Measurements from ENCODE around the gene DNAJA2. TPM values are rescaled to one million over a fixed set of nuclear protein-coding genes. Genes with fewer than 3 reads are reported as not detected.
"Not testable (repeated sequence)": the region's sequence is repeated elsewhere in the genome, so short reads cannot be mapped to it uniquely, and the experiment has no call there.

The DNAJA2 gene
- total RNA-seq, 1 donor from 2014 or later: 90.8 TPM

DNA sequence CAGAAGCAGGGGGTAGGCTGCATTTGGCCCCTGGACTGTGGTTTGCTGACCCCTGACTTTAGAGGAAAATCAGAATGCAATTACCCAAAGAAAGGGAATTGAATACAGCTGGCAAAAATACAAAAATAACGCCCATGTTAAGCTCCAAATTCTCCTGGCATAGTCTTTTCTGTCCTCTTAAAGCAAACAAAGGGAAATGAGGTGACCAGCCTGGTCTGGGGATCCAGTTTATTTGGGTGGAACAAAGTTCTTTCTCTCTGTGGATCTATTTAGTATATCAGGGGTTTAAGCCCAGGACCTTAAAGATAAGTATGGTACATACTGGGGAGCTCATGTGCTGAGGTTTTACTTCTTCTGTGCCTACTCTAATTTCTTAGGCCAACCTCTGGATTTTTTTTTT is 23.5 kb downstream of the DNAJA2 start:
- no peak overlapping the region for H3K27ac ChIP-seq (replicated peaks)
- no peaks in the 10 kb centered on the region for H3K9me3 ChIP-seq (replicated peaks)
- no peak for DNase-seq
- no peaks in the 10 kb centered on the region for H3K27me3 ChIP-seq (ENCODE audit: low read depth)
- no peaks in the 10 kb centered on the region for H3K4me1 ChIP-seq
- H3K36me3 ChIP-seq: peaks cover 5% of the 10 kb centered on the region
- H3K4me3 ChIP-seq: no peak overlapping the region
- intact Hi-C loops (cut with micrococcal nuclease): no loop called here
- TF ChIP-seq, protein P1, sequence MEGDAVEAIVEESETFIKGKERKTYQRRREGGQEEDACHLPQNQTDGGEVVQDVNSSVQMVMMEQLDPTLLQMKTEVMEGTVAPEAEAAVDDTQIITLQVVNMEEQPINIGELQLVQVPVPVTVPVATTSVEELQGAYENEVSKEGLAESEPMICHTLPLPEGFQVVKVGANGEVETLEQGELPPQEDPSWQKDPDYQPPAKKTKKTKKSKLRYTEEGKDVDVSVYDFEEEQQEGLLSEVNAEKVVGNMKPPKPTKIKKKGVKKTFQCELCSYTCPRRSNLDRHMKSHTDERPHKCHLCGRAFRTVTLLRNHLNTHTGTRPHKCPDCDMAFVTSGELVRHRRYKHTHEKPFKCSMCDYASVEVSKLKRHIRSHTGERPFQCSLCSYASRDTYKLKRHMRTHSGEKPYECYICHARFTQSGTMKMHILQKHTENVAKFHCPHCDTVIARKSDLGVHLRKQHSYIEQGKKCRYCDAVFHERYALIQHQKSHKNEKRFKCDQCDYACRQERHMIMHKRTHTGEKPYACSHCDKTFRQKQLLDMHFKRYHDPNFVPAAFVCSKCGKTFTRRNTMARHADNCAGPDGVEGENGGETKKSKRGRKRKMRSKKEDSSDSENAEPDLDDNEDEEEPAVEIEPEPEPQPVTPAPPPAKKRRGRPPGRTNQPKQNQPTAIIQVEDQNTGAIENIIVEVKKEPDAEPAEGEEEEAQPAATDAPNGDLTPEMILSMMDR (IDR thresholded peaks at IDR 0.05; ENCODE audit: borderline replicate concordance): no peak

GRCh38 chr16:46949241-46949892 is 24.1 kb downstream of the DNAJA2 start:
- no peak overlapping the region for H3K4me3 ChIP-seq
- H3K9me3 ChIP-seq (replicated peaks): no peaks in the 10 kb centered on the region
- H3K4me1 ChIP-seq: no peaks in the 10 kb centered on the region
- TF ChIP-seq, protein P1 (IDR thresholded peaks at IDR 0.05; ENCODE audit: borderline replicate concordance): no peak
- no peaks in the 10 kb centered on the region for H3K27me3 ChIP-seq (ENCODE audit: low read depth)
- no peaks in the 10 kb centered on the region for H3K36me3 ChIP-seq
- no peak overlapping the region for H3K27ac ChIP-seq (replicated peaks)
- DNase-seq: no peak
- intact Hi-C loops (cut with micrococcal nuclease): no loop called here

DNA sequence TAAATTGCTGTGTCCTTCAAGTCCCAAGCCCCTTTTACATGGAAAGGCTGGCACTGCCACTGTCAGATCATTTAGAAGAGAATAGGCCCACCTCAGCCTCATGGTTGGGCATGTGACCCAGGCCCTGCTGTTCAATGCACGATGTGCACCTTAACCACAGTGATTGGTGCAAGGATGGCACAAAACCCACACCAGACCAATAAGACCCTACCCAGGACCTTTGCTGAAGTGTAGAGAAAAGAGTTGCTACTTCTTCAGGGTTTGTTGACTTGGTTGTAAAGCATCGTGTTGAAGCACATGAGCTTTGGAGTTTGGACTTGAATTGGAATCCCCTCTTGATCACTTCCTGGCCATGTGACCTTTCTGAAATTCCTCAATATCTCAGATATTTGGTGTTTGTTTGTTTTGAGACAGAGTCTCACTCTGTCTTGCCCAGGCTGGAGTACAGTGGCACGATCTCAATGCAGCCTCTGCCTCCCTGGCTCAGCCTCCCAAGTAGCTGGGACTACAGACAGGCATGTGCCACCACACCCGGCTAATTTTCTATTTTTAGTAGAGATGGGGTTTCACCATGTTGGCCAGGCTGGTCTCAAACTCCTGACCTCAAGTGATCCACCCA is 24.8 kb downstream of the DNAJA2 start:
- Histone ChIP-seq H3K4me3 (no peak overlapping the region), H3K27ac (replicated peaks) (no peak overlapping the region), H3K27me3 (ENCODE audit: low read depth) (no peaks in the 10 kb centered on the region), H3K36me3 (no peaks in the 10 kb centered on the region), H3K4me1 (no peaks in the 10 kb centered on the region), H3K9me3 (replicated peaks) (no peaks in the 10 kb centered on the region)
- TF ChIP-seq, protein P1 (IDR thresholded peaks at IDR 0.05; ENCODE audit: borderline replicate concordance): no peak
- no peak for DNase-seq
- intact Hi-C loops (cut with micrococcal nuclease): no loop called here

- no peaks in the 10 kb centered on the region for H3K4me1 ChIP-seq
- H3K4me3 ChIP-seq: no peak overlapping the region
- TF ChIP-seq, protein P1 (IDR thresholded peaks at IDR 0.05; ENCODE audit: borderline replicate concordance): peak; percentile 51
- H3K9me3 ChIP-seq (replicated peaks): no peaks in the 10 kb centered on the region
- H3K27me3 ChIP-seq (ENCODE audit: low read depth): no peaks in the 10 kb centered on the region
- intact Hi-C loops (cut with micrococcal nuclease): no loop called here
- H3K27ac ChIP-seq (replicated peaks): no peak overlapping the region
- no peaks in the 10 kb centered on the region for H3K36me3 ChIP-seq
- no peak for DNase-seq
Measured at GRCh38 chr16:46947900-46948547, 25.4 kb downstream of the DNAJA2 start.

DNA sequence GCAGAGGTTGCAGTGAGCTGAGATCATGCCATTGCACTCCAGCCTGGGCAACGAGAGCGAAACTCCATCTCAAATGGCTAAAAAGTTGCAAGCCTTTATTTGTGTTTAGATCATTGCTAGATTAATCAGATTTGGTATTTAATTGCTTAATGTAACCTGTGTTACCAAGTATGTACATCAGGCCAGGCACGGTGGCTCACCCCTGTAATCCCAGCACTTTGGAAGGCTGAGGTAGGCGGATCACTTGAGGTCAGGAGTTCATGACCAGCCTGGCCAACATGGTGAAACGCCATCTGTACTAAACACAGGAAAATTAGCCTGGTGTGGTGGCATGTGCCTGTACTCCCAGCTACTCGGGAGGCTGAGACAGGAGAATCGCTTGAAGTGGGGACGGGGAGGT is 28.8 kb downstream of the DNAJA2 start:
- H3K36me3 ChIP-seq; DNase-seq; H3K4me3 ChIP-seq; intact Hi-C loops (cut with micrococcal nuclease); H3K27ac ChIP-seq (replicated peaks); H3K9me3 ChIP-seq (replicated peaks); H3K27me3 ChIP-seq (ENCODE audit: low read depth); H3K4me1 ChIP-seq: not testable (repeated sequence)

DNA sequence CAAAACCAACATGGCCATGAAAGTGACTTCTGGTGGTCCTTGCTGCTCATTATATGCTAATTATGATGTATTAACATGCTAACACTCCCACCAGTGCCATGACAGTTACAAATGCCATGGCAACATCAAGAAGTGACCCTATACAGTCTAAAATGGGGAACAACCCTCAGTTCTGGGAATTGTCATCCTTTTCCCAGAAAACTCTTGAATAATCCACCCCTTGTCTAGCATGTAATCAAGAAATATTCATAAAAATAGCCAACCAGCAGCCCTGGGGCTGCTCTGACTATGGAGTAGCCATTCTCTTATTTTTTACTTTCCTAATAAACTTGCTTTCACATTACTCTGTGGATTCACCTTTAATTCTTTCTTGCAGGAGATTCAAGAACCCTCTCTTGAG is 35.9 kb downstream of the DNAJA2 start:
- H3K27me3 ChIP-seq (ENCODE audit: low read depth): no peaks in the 10 kb centered on the region
- intact Hi-C loops (cut with micrococcal nuclease): no loop called here
- TF ChIP-seq, protein P1 (IDR thresholded peaks at IDR 0.05; ENCODE audit: borderline replicate concordance): no peak
- H3K9me3 ChIP-seq (replicated peaks): no peaks in the 10 kb centered on the region
- H3K27ac ChIP-seq (replicated peaks): no peak overlapping the region
- no peak overlapping the region for H3K4me3 ChIP-seq
- H3K4me1 ChIP-seq: no peaks in the 10 kb centered on the region
- no peak for DNase-seq
- no peaks in the 10 kb centered on the region for H3K36me3 ChIP-seq

All from left ventricle myocardium inferior (tissue), 1 donor.